HAP-1 (cell line): ENCODE data around the gene TTC39C.
A peak's percentile ranks its signal among the peaks of the same experiment; 100 is the strongest.

Experiments
- DNase-seq, 2 experiments: peaks; one replicate each; pipeline ENCODE4 v3.0.0-alpha.2; 2016 to 2020; ENCODE audit warnings: low spot score in 2 of 2
- H3K27me3 ChIP-seq: fragments of 250-450 bp; sonication (Bioruptor Pico); 2 replicates; pipeline ENCODE4 v1.5.1; 2020; ENCODE audit warnings: low read depth, mild to moderate bottlenecking, moderate library complexity
- H3K36me3 ChIP-seq: fragments of 250-450 bp; sonication (Bioruptor Pico); replicated peaks from 2 replicates; pipeline ENCODE4 v1.5.1; 2020; ENCODE audit warnings: mild to moderate bottlenecking
- H3K4me1 ChIP-seq: fragments of 250-450 bp; sonication (Bioruptor Pico); 2 replicates; pipeline ENCODE4 v1.5.1; 2020; ENCODE audit warnings: mild to moderate bottlenecking
- H3K4me3 ChIP-seq: fragments of 250-450 bp; sonication (Bioruptor Pico); 2 replicates; pipeline ENCODE4 v1.5.1; 2020; ENCODE audit warnings: mild to moderate bottlenecking, moderate library complexity
- H3K9me3 ChIP-seq: fragments of 250-450 bp; sonication (Bioruptor Pico); 2 replicates; pipeline ENCODE4 v1.5.1; 2020; ENCODE audit warnings: mild to moderate bottlenecking, moderate library complexity
- in situ Hi-C: fragments of 300-500 bp; cut with MboI; formaldehyde crosslinking; loops from 3 replicates; pipeline ENCODE4 v1.14.3; 2020; ENCODE audit warnings: low sequenced_read_pairs, inconsistent platforms, mixed read lengths

TTC39C gene

DNA sequence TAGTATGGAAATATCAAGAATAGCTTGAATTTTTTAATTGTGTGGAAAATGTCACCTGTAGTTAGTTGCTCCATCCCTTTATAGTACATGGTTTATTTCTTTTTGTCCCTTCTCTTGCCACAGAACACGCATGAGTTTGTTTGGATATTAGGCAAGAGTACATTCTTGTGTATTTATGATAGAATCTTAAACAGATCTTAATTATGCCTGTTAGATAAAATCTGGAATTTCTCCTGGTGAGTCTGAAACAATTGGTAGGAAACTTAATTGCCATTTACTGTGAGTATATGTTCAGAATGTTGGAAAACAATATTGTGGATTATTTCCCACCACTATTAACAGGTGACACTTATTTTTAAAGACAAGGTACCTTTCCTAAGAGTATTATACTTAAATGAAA lies 94.1 kb downstream of the TTC39C start:
- H3K36me3 ChIP-seq = no peaks in the 10 kb centered on the region
- in situ Hi-C loops = loop anchor here (25.0 kb wide), 2 partner anchors 296 to 596 kb away; partner anchors contain the start of gene RMC1
- H3K27me3 ChIP-seq = no peaks in the 10 kb centered on the region
- H3K9me3 ChIP-seq = no peaks in the 10 kb centered on the region
- no peak overlapping the region for H3K4me3 ChIP-seq
- DNase-seq = no peak
- H3K4me1 ChIP-seq = no peaks in the 10 kb centered on the region

DNA sequence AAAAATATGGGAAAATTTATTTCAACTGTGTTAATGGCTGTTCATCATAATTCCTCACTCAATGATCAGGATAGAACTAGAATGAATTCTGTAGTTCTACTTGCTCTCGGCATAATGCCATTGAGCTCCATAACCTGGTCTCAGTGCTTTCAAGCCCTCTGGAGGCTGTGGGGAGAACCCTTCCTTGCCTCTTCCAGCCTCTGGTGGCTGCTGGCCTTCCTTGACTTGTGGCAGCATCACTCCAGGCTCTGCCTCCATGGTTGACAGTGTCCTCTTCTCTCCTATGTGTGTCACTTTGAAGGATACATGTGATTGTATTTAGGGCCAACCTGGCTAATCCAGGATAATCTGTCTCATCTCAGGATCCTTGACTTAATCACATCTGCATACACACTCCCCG lies 97.4 kb downstream of the TTC39C start:
- Histone ChIP-seq H3K36me3 (peaks cover 5% of the 10 kb centered on the region), H3K27me3 (no peaks in the 10 kb centered on the region), H3K4me3 (no peak overlapping the region), H3K9me3 (no peaks in the 10 kb centered on the region), H3K4me1 (no peaks in the 10 kb centered on the region)
- in situ Hi-C loops = loop anchor here (25.0 kb wide), 2 partner anchors 300 to 600 kb away; partner anchors contain the start of gene RMC1
- DNase-seq = no peak

DNA sequence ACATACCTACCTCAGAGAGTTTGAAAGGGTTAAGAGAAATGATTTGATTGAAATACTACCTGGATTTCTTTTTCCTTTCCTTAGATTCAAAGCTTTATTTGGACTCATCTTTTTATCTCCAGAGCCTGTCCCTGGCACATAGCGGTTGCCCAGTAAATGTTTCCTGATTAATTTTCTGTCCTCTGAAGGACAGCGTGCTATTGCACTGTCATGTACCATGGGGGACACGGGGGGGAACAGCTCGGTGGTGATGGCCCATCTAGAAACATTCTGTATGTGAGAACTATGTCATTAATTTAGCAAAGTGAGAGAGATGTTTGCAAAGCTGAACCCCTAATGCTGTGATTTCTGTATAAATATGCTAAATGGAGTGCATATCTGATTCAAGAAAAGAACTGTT lies 97.9 kb downstream of the TTC39C start:
- in situ Hi-C loops = loop anchor here (25.0 kb wide), 2 partner anchors 300 to 600 kb away; partner anchors contain the start of gene RMC1
- Histone ChIP-seq H3K27me3 (no peaks in the 10 kb centered on the region), H3K4me1 (no peaks in the 10 kb centered on the region), H3K9me3 (no peaks in the 10 kb centered on the region), H3K36me3 (peaks cover 5% of the 10 kb centered on the region), H3K4me3 (no peak overlapping the region)
- DNase-seq = no peak

DNA sequence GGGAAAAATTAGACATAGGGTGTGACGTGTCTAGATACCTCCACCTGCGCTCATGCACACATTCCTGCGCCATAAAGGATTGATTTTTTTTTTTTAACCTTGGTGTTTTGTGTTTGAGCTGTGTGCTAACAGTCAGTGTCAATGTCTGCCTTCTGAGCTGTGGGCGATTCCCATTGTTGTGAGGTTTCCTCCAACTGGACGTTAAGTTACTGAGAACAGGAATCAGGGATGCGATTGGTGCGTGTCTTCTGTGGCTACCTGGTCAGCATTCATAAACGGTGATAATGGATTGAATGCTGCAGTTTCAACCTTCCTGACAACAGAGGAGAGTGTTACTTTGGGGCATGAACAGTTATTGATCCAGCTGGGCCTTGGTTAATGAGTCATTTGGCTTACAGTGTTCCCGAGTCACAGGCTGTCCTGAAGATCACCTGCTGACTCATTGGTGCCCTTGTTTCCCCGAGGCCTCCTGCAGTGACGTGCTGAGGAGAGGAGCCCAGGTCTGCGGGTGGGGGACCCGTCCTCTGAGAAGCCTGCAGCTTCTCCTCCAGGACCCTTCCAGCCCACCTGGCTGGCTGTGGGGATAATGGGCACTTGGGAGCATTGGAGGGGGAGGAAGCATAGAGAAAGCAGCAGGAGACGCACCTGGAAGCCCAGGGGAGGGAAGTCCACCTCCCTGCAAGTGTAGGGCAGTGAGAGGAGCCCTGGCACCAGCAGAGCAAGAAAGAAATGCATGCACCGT lies 98.5 kb downstream of the TTC39C start:
- DNase-seq = no peak
- Histone ChIP-seq H3K36me3 (peaks cover 5% of the 10 kb centered on the region), H3K4me3 (no peak overlapping the region), H3K27me3 (no peaks in the 10 kb centered on the region), H3K4me1 (no peaks in the 10 kb centered on the region), H3K9me3 (no peaks in the 10 kb centered on the region)
- in situ Hi-C loops = loop anchor here (25.0 kb wide), 2 partner anchors 301 to 601 kb away; partner anchors contain the start of gene RMC1

DNA sequence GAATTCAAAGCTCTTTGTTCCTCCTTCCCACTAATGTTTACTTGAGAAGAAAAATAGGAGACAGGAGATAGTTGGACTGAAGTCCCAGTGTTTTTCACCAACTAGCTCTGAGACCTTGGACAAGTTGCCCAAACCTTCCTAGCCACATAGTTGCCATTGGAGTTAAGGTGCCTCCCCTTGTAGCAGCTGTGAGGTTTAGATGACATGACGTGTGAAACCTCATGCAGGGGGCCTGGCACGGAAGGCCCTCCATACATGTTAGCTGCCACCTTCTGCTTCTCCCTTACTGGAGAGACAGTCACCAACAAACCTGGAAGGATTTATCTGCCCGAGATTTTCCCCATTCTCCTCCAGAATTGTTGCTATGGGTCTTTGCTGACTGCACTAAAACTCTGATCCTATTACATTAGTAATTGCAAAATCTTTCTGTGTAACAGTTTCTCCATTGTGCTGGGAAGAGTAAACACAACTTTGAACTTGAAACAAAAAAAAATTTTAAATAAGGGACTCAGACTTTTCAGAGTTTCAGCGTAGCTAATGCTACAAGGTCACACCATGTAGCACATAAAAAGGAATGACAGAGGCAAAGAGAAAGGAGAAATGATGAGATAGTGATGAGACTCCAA lies 100.5 kb downstream of the TTC39C start:
- Histone ChIP-seq H3K27me3 (no peaks in the 10 kb centered on the region), H3K36me3 (peaks cover 12% of the 10 kb centered on the region), H3K4me3 (no peak overlapping the region), H3K9me3 (no peaks in the 10 kb centered on the region), H3K4me1 (no peaks in the 10 kb centered on the region; the same call in 1 of the 2 replicates)
- in situ Hi-C loops = loop anchor here (25.0 kb wide), 2 partner anchors 303 to 603 kb away; partner anchors contain the start of gene RMC1
- no peak for DNase-seq

DNA sequence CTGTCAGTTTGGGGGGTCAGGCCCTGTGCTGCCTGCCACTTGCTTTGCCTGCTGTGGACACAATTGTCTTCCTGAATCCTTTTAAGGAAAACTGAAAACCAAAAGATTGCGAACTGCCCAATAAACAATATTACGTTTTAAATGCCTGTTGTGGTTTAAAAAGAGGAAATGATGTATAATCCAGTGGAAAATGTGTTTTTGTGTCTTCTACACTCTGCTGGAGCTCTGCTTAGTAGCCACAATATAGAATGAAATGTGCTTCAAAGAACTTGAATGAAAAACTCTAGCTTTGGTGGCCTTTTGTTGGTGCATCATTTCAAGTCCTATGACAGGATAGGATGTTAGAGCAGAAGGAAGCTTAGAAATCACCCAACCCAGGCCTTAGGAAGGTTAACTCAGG lies 101.1 kb downstream of the TTC39C start:
- Histone ChIP-seq H3K36me3 (peaks cover 14% of the 10 kb centered on the region), H3K27me3 (no peaks in the 10 kb centered on the region), H3K4me3 (no peak overlapping the region), H3K4me1 (no peaks in the 10 kb centered on the region; the same call in 1 of the 2 replicates), H3K9me3 (no peaks in the 10 kb centered on the region)
- DNase-seq = no peak
- in situ Hi-C loops = loop anchor here (25.0 kb wide), 2 partner anchors 303 to 603 kb away; partner anchors contain the start of gene RMC1

DNA sequence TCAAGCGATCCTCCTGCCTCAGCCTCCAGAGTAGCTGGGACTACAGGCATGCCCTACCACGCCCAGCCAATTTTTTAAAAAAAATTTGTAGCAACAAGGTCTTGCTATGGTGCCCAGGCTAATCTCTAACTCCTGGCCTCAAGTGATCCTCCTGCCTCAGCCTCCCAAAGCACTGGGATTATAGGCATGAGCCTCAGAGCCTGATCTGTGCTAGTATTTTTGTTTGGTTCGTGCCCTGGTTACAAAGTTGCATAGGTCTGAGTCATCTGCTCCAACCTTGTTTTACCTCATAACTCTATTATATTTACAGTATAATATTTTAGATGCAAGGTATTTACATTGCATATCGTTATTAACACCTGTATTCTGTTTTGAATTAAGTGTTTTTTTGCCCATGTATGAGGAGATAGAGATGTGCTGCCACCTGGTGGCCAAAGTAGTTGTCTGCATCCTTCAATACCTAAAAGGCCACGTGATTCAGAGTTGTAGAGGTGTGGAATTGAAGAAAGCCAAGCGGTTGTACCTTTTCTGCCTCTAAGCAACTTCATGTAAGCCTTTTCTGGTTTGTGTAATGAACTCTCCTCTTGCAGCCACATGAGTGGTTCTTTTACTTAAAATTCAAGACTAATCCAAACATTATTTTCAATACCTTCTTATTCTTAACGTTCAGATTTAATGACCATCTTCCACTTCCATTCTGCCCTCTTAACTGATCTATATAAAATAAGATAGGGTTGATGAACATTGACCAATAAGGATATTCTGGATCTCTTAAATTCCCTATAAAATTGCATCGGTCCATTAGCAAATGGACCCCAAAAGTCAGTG lies 104.4 kb downstream of the TTC39C start:
- in situ Hi-C loops = loop anchor here (25.0 kb wide), 2 partner anchors 307 to 607 kb away; partner anchors contain the start of gene RMC1
- Histone ChIP-seq H3K9me3 (no peaks in the 10 kb centered on the region), H3K4me3 (no peak overlapping the region), H3K4me1 (no peaks in the 10 kb centered on the region; the same call in 1 of the 2 replicates), H3K27me3 (no peaks in the 10 kb centered on the region), H3K36me3 (peaks cover 17% of the 10 kb centered on the region)
- peak; percentile 65 to 77 for DNase-seq

DNA sequence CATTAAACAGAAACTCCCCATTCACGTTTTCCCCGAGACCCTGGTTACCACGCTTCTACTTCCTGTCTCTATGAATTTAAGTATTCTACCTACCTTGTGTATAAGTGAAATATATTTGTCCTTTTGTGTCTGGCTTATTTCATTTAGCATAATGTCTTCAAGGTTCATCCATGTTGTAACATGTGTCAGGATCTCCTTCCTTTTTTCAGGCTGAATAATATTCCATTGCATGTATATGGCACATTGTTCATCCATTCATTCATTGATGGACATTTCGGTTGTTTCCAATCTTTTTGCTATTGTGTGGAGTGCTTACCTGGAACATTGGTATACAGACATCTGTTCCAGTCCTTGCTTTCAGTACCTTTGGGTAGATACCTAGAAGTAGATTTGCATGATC lies 106.1 kb downstream of the TTC39C start:
- Histone ChIP-seq H3K4me1 (no peaks in the 10 kb centered on the region; the same call in 1 of the 2 replicates), H3K27me3 (no peaks in the 10 kb centered on the region), H3K9me3 (no peaks in the 10 kb centered on the region), H3K36me3 (peaks cover 12% of the 10 kb centered on the region), H3K4me3 (no peak overlapping the region)
- DNase-seq = no peak
- in situ Hi-C loops = loop anchor here (25.0 kb wide), 2 partner anchors 308 to 608 kb away; partner anchors contain the start of gene RMC1

DNA sequence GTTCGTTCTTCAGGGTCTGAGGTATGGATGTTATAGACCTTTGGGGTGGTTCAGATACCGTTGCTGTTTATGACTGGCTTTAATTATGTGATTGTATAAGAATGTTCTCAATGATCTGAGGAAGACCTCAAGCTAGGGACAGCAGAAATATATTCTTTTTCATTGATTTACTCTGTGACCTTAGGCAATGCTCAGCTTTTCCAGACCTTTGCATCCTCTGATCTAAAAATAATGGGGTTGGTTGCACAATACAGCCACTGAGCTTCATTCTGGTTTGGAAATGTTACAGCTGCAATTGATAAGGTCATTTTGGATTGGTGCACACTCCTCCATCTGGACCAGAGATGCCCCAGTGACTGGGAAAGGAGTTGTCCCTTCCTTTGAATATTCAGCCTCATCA lies 107.1 kb downstream of the TTC39C start:
- in situ Hi-C loops = loop anchor here (25.0 kb wide), 2 partner anchors 309 to 609 kb away; partner anchors contain the start of gene RMC1
- no peak for DNase-seq
- H3K36me3 ChIP-seq = peaks cover 12% of the 10 kb centered on the region; the same call in 1 of the 2 replicates
- no peaks in the 10 kb centered on the region for H3K27me3 ChIP-seq
- H3K4me1 ChIP-seq = no peaks in the 10 kb centered on the region; the same call in 1 of the 2 replicates
- no peak overlapping the region for H3K4me3 ChIP-seq
- no peaks in the 10 kb centered on the region for H3K9me3 ChIP-seq

DNA sequence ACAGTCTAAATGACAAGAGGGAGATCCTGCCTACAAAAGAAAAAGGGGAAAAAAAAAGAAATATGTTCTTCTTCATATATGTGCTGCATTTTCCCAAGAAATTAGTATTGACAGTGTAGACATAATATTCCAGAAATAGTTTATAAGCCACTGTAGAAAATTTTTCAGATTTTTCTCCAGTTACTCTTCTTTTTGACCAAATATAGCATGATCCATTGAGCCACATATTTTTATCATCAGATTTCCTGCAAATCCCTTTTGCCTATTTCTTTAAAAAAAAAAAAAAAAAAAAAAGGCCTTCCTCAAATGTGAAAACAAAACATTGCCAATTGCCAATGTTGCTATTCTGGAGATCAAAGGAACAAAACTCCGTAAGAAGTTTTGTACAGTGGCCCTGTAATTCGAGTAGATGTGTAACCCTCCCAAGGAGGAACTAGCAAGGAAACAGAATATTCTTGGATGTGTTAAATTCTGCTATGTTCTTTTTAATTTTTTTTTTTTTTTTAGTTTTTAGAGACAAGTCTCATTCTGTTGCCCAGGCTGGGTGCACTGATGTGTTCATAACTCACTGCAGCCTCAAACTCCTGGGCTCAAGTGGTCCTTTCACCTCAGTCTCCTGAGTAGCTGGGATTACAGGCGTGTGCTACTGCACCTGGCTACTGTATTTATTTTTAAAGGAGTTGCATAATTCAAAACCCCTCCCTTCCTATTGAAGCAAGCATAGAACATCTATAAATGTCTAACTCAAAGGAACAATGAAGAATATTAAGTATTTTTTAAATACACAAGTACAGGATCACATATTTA lies 111.8 kb downstream of the TTC39C start:
- Histone ChIP-seq H3K36me3 (peaks cover 11% of the 10 kb centered on the region; the same call in 1 of the 2 replicates), H3K9me3 (no peaks in the 10 kb centered on the region), H3K27me3 (no peaks in the 10 kb centered on the region), H3K4me1 (no peaks in the 10 kb centered on the region; the same call in 1 of the 2 replicates), H3K4me3 (no peak overlapping the region)
- in situ Hi-C loops = no loop called here
- no peak for DNase-seq

DNA sequence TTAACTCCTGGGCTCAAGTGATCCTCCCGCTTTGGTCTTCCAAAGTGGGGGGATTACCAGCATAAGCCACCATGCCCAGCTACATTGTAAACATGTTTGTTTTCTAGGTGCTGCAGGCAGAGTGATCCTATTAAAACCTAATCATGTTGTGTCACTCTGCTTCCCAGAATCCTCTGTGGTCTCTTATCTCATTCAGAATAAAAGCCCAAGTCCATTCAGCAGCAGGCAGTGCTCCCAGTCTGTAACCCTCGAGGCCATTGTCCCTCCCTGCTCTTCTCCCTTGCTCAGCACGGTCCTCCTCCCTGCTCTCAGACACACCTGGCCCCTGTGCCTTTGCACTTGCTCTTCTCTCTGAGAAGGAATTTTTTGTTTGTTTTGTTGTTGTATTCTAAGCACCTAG lies 113.2 kb downstream of the TTC39C start:
- no peaks in the 10 kb centered on the region for H3K27me3 ChIP-seq
- H3K4me1 ChIP-seq = no peaks in the 10 kb centered on the region; the same call in 1 of the 2 replicates
- H3K4me3 ChIP-seq = no peak overlapping the region
- DNase-seq = no peak
- in situ Hi-C loops = no loop called here
- H3K9me3 ChIP-seq = no peaks in the 10 kb centered on the region
- H3K36me3 ChIP-seq = peaks cover 14% of the 10 kb centered on the region; the same call in 1 of the 2 replicates

DNA sequence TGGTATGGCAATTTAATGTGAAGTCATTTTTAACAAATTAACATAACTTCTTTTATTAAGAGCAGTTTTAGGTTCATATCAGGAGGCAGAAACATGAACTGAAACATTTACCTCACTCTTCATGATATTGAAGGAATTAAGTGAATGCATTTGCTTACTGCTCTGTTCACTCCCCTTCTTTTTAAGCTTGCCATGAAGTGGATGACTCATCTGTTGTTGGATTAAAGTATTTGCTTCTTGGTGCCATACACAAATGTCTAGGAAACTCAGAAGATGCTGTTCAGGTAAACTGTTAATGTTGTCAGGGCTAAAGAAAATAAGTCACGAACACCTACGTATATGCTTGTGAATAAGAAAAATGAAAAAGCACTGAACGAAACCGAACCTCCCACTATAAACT lies 114.1 kb downstream of the TTC39C start:
- peaks cover 17% of the 10 kb centered on the region for H3K36me3 ChIP-seq
- no peaks in the 10 kb centered on the region for H3K27me3 ChIP-seq
- in situ Hi-C loops = no loop called here
- H3K4me1 ChIP-seq = no peaks in the 10 kb centered on the region; the same call in 1 of the 2 replicates
- DNase-seq = no peak
- no peak overlapping the region for H3K4me3 ChIP-seq
- no peaks in the 10 kb centered on the region for H3K9me3 ChIP-seq
